Neuronal stem cell (in vitro differentiated cells): ENCODE measurements around the gene ETS1.

Source experiments
- DNase-seq: peaks from one replicate; pipeline ENCODE4 v3.0.0-alpha.2; 2013; ENCODE audit warnings: low spot score
- H2AFZ ChIP-seq: one replicate; pipeline ENCODE4 v1.6.1; 2013; ENCODE audit warnings: mild to moderate bottlenecking, low read length, inconsistent platforms
- H2AK5ac ChIP-seq: 2 replicates; pipeline ENCODE4 v1.6.1; 2013; ENCODE audit warnings: low read depth, mild to moderate bottlenecking, inconsistent platforms, low read length, moderate library complexity, mixed read lengths
- H2BK120ac ChIP-seq: 2 replicates; pipeline ENCODE4 v1.6.1; 2013; ENCODE audit warnings: low read depth, mild to moderate bottlenecking, inconsistent platforms, low read length, moderate library complexity, mixed read lengths
- H2BK12ac ChIP-seq: one replicate; pipeline ENCODE4 v1.6.1; 2013; ENCODE audit warnings: low read length, inconsistent platforms
- H2BK15ac ChIP-seq: 2 replicates; pipeline ENCODE4 v1.6.1; 2013; ENCODE audit warnings: mild to moderate bottlenecking, low read length, inconsistent platforms, mixed read lengths
- H2BK5ac ChIP-seq: one replicate; pipeline ENCODE4 v1.6.1; 2013; ENCODE audit warnings: inconsistent platforms, mild to moderate bottlenecking, low read length, moderate library complexity
- H3K14ac ChIP-seq: one replicate; pipeline ENCODE4 v1.6.1; 2013; ENCODE audit warnings: low read length, inconsistent platforms
- H3K18ac ChIP-seq: 2 replicates; pipeline ENCODE4 v1.6.1; 2013; ENCODE audit warnings: low read length, inconsistent platforms
- H3K23ac ChIP-seq: 2 replicates; pipeline ENCODE4 v1.6.1; 2013; ENCODE audit warnings: low read depth, mild to moderate bottlenecking, mixed read lengths, low read length, inconsistent platforms; ENCODE audit not compliant: poor library complexity
- H3K27ac ChIP-seq: replicated peaks from 3 replicates; pipeline ENCODE4 v1.5.1; 2013; ENCODE audit warnings: low read length, inconsistent platforms
- H3K27me3 ChIP-seq, 3 experiments: 2 replicates each; pipeline ENCODE4 v1.6.1; 2013; ENCODE audit warnings: low read length in 3 of 3, mild to moderate bottlenecking in 2 of 3, inconsistent platforms in 1 of 3, low read depth in 1 of 3, mixed read lengths in 1 of 3, moderate library complexity in 1 of 3; ENCODE audit not compliant: control insufficient read depth in 3 of 3, insufficient read depth in 3 of 3
- H3K36me3 ChIP-seq, 2 donors: replicated peaks in 1 of 2; 2 replicates each; pipeline ENCODE4 v1.6.1; 2013; ENCODE audit warnings: low read length in 2 of 2; ENCODE audit not compliant: control insufficient read depth in 2 of 2, insufficient read depth in 2 of 2
- H3K4ac ChIP-seq: 2 replicates; pipeline ENCODE4 v1.6.1; 2013; ENCODE audit warnings: inconsistent platforms, mild to moderate bottlenecking, low read length, moderate library complexity
- H3K4me1 ChIP-seq, 2 donors: 1 replicate in 1 of 2; 2 replicates in 1 of 2; pipeline ENCODE4 v1.6.1; 2013; ENCODE audit warnings: low read length in 2 of 2, low read depth in 1 of 2; ENCODE audit not compliant: control insufficient read depth in 2 of 2, insufficient read depth in 1 of 2
- H3K4me2 ChIP-seq: one replicate; pipeline ENCODE4 v1.6.1; 2013; ENCODE audit warnings: mild to moderate bottlenecking, low read length, inconsistent platforms; ENCODE audit not compliant: insufficient read depth, poor library complexity, severe bottlenecking
- H3K4me3 ChIP-seq, 2 donors: 2 replicates each; pipeline ENCODE4 v1.5.1; 2013; ENCODE audit warnings: low read length in 2 of 2, mild to moderate bottlenecking in 2 of 2, inconsistent platforms in 1 of 2, moderate library complexity in 1 of 2
- H3K79me1 ChIP-seq: one replicate; pipeline ENCODE4 v1.6.1; 2013; ENCODE audit warnings: low read depth, mild to moderate bottlenecking, inconsistent platforms, low read length, moderate library complexity
- H3K9ac ChIP-seq: one replicate; pipeline ENCODE4 v1.6.1; 2013; ENCODE audit warnings: mild to moderate bottlenecking, low read depth, low read length, inconsistent platforms; ENCODE audit not compliant: poor library complexity
- H3K9me3 ChIP-seq, 2 donors: replicated peaks in 1 of 2; 2 replicates each; pipeline versions ENCODE3 to v1.6.1; 2013; ENCODE audit warnings: low read length in 2 of 2, mild to moderate bottlenecking in 2 of 2, inconsistent platforms in 1 of 2, low read depth in 1 of 2, mixed read lengths in 1 of 2, moderate library complexity in 1 of 2; ENCODE audit not compliant: control insufficient read depth in 2 of 2, insufficient read depth in 1 of 2
- H4K8ac ChIP-seq: one replicate; pipeline ENCODE4 v1.6.1; 2013; ENCODE audit warnings: low read depth, mild to moderate bottlenecking, inconsistent platforms, low read length, moderate library complexity
- H4K91ac ChIP-seq: one replicate; pipeline ENCODE4 v1.6.1; 2013; ENCODE audit warnings: low read length, low read depth, mild to moderate bottlenecking, inconsistent platforms; ENCODE audit not compliant: poor library complexity
- WGBS, 2 donors: extraction: QIAGEN DNeasy Blood & Tissue Kit; methylation state at CpG; one replicate each; pipeline ENCODE4 v1.1.7; 2013; ENCODE audit warnings: missing lambda C conversion rate in 2 of 2, mixed read lengths in 1 of 2; ENCODE audit not compliant: insufficient read length in 2 of 2, insufficient replicate concordance in 1 of 2; ENCODE audit errors: extremely low coverage in 2 of 2; 5-methylcytosine and 5-hydroxymethylcytosine counted together

Gene ETS1

DNA sequence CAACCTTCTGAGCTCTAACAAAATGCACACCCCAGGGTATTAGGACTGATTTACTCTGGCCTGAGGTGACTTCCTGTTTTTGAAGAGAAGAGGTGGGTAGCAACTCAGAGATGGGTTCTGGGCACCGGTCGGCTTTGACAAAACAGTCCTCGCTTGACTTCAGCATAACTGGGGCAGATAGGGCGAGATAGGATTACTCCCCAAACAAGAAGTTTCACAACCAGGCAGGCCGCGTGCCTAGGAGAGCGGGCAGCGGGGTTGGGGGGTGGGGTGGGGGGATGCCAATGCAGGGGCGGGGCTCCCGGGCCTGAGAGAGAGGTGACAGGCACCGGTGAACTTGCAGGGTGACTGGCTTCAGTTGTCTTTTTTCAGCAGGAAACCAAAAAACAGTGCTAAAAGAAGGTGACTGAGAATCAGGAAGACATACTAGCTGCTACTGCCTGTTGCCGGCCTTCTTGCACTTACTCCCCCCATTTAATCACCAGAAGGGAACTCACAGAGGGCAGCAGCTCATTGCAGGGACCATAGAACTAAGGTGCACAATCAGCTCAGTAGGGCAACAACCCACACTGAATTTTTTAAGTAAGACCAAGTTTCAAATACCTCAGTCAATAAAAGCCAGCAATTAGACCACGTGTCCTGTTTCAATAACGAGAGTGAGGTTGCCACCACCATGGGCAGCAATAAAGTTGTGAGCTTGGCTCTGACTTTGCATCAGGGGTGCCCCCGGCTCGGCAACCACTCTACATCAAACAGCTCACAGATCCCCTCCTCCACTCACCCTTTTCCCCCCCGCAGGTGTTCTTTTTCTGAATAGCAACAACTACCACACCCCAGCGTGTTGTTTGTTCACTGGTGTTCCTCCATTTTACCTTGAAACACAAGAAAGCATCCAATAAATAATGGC, 37.2 kb upstream of the ETS1 start:
- no peak overlapping the region for H2AK5ac ChIP-seq
- H3K27ac ChIP-seq = no peak overlapping the region
- H3K36me3 ChIP-seq = no peaks in the 10 kb centered on the region
- H3K79me1 ChIP-seq = no peaks in the 10 kb centered on the region
- H3K4me1 ChIP-seq = peaks cover 2 to 10% of the 10 kb centered on the region in 2 donors
- H3K23ac ChIP-seq = no peak overlapping the region
- H2BK15ac ChIP-seq = no peak overlapping the region
- H2BK120ac ChIP-seq = no peak overlapping the region
- H2BK5ac ChIP-seq = no peak overlapping the region
- H2AFZ ChIP-seq = no peak overlapping the region
- H3K18ac ChIP-seq = no peak overlapping the region
- H4K8ac ChIP-seq = no peak overlapping the region
- DNase-seq = no peak
- H3K4me2 ChIP-seq = no peak overlapping the region
- H3K9ac ChIP-seq = no peak overlapping the region
- H2BK12ac ChIP-seq = no peak overlapping the region
- H3K4ac ChIP-seq = no peak overlapping the region
- no peak overlapping the region for H3K14ac ChIP-seq
- H3K4me3 ChIP-seq = no peak overlapping the region
- H3K27me3 ChIP-seq = no peaks in the 10 kb centered on the region
- H3K9me3 ChIP-seq = no peaks in the 10 kb centered on the region
- no peak overlapping the region for H4K91ac ChIP-seq
- WGBS, 2 donors = no CpG with 5 or more reads among the region's 18 CpGs

DNA sequence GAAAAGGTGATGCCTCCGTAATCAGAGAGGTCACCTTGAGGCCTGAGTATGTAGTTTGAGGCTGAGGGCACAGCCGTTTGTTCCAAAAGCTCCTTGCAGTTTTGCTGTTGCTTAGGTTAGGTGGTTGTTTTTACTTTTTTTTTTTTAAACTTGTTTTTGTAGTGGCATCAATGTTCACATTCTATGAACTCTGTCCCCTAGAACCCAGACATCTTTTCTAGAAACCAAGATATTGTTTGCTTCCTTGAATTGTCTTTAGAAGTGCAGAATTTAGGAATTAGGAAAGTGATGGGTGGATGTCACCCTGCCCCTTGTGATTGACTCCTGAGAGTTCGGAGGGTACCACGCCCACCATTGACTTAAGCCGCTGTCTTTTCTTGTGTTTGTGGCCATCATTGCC, 35.7 kb upstream of the ETS1 start:
- Histone ChIP-seq H2BK15ac (no peak overlapping the region), H3K27ac (no peak overlapping the region), H3K4me3 (no peak overlapping the region), H3K4me1 (peaks cover 4 to 10% of the 10 kb centered on the region in 2 donors), H3K18ac (no peak overlapping the region), H3K36me3 (no peaks in the 10 kb centered on the region), H3K27me3 (no peaks in the 10 kb centered on the region), H3K4ac (no peak overlapping the region), H3K4me2 (no peak overlapping the region), H3K79me1 (no peaks in the 10 kb centered on the region), H2BK5ac (no peak overlapping the region), H2BK12ac (no peak overlapping the region), H3K23ac (no peak overlapping the region), H2BK120ac (no peak overlapping the region), H4K91ac (no peak overlapping the region), H2AK5ac (no peak overlapping the region), H3K14ac (no peak overlapping the region), H4K8ac (no peak overlapping the region), H2AFZ (no peak overlapping the region), H3K9me3 (no peaks in the 10 kb centered on the region), H3K9ac (no peak overlapping the region)
- DNase-seq = no peak
- WGBS, 2 donors = no CpG with 5 or more reads among the region's 5 CpGs

DNA sequence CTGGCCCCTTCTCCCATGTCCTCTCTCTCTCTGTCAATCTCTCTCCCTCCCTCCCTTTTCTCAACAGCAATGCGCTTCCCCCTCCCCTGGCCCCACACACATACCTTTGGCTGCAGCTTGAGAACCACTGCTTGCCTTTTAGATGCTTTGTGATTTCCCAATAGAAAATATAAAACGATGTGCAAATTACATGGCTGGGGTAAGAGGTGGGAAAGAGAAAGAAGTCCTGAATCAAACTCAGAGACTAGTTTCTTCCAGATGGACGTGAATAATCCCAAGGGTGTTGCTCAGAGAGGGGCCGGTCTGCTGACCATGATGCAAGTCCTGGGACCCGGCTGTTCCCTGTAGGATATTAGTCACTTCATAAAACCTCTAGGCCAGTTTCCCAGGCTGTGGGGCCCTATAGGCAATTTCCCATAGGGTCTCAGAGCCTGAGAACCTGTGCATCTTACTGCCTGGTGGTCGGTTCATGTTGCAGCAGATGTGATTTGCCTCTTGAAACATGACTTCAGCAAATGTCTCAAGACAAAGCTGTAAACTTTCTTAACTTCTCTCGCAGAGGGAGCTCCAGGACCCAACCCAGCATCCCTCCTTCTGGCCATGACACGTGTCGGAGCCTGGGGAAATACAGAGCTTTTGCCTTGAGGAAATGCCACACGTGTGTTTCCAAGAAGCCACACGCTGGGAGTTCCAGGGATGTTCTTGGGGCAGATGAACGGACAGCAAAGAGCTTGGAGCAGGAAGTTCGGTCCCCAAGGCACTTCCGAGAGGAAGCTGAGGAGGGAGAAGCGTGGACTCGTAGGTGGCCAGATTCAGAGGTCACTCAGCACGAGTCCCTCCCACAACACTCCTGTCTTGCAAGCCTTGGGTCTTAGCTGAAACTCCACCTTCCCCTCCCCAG, 34.5 kb upstream of the ETS1 start:
- Histone ChIP-seq H3K27ac (no peak overlapping the region), H3K14ac (no peak overlapping the region)

More for the DNA sequence above, 34.5 kb upstream of the ETS1 start:
- no peaks in the 10 kb centered on the region for H3K36me3 ChIP-seq
- H3K9me3 ChIP-seq = no peaks in the 10 kb centered on the region
- H2BK120ac ChIP-seq = no peak overlapping the region
- no CpG with 5 or more reads among the region's 17 CpGs for WGBS, 2 donors
- no peak for DNase-seq
- no peak overlapping the region for H2BK15ac ChIP-seq
- peaks cover 7 to 10% of the 10 kb centered on the region in 2 donors for H3K4me1 ChIP-seq
- no peak overlapping the region for H3K4me3 ChIP-seq
- no peak overlapping the region for H2BK12ac ChIP-seq
- H4K91ac ChIP-seq = no peak overlapping the region
- no peak overlapping the region for H4K8ac ChIP-seq
- H3K4me2 ChIP-seq = no peak overlapping the region
- no peak overlapping the region for H3K23ac ChIP-seq
- H3K27me3 ChIP-seq = no peaks in the 10 kb centered on the region
- no peaks in the 10 kb centered on the region for H3K79me1 ChIP-seq
- H3K4ac ChIP-seq = no peak overlapping the region
- no peak overlapping the region for H2AFZ ChIP-seq
- no peak overlapping the region for H3K9ac ChIP-seq
- no peak overlapping the region for H2AK5ac ChIP-seq
- no peak overlapping the region for H3K18ac ChIP-seq
- H2BK5ac ChIP-seq = no peak overlapping the region
